ENCODE results near the gene BTRC.

DNA sequence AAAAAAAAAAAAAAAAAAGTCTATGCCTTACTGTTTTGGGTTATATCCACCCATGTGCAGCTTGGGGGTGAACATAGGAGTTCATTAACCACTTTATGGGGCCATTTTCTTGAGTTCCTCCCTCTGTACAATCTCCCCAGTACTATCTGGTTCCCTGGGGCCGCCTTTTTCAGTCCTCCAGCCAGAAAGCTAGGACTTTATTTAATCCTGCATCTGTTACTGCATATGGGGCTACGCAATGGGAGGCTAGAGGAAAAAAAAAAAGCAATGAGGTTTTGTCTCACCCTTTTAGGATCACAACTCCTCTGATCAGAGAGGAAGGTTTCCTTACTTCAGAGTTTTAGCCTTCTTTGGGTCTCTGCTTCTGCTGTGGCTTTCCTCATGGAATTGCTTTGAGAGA is 51.0 kb downstream of the BTRC start:
- TF ChIP-seq, protein P1, sequence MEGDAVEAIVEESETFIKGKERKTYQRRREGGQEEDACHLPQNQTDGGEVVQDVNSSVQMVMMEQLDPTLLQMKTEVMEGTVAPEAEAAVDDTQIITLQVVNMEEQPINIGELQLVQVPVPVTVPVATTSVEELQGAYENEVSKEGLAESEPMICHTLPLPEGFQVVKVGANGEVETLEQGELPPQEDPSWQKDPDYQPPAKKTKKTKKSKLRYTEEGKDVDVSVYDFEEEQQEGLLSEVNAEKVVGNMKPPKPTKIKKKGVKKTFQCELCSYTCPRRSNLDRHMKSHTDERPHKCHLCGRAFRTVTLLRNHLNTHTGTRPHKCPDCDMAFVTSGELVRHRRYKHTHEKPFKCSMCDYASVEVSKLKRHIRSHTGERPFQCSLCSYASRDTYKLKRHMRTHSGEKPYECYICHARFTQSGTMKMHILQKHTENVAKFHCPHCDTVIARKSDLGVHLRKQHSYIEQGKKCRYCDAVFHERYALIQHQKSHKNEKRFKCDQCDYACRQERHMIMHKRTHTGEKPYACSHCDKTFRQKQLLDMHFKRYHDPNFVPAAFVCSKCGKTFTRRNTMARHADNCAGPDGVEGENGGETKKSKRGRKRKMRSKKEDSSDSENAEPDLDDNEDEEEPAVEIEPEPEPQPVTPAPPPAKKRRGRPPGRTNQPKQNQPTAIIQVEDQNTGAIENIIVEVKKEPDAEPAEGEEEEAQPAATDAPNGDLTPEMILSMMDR (IDR thresholded peaks at IDR 0.05; ENCODE audit: insufficient read depth, low read length, poor library complexity, severe bottlenecking): no peak
- TF ChIP-seq EZH2phosphoT487 (conservative IDR thresholded peaks at IDR 0.05; ENCODE audit: low read length): no peak
